ENCODE data around the gene FAM47B. TPM values are rescaled to one million over a fixed set of nuclear protein-coding genes. Genes with fewer than 3 reads are reported as not detected.

Gene FAM47B
- total RNA-seq, 6 donors from 2014 or later: not detected

GRCh38 chrX:34972206-34972605, 29.6 kb downstream of the FAM47B start:
- no peak for ATAC-seq (ENCODE audit: low FRiP score in 2 of 2)
- WGBS, 2 donors: 26 to 37% methylated on average over 3 of the region's 3 CpGs

DNA sequence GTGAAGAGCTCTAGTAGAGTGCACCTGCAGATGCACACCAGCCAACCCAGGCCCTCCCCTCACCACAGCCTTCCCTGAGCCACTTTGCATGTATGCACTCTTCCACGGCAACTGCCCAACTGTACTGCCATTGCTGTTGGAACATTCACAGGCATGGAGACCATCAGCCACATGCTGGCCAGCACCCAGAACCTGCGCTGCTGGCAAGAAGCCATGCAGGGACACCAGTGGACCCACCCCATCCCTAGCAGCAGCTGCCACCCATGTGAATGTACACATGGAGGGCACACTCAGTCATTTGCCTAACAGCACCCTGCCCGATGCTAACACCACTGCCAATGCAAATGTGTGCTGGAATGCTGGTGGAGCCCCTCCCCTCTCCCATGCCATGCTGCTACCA, 35.6 kb downstream of the FAM47B start:
- peaks cover 0 to 6% (median 0%) of the 10 kb centered on the region in 4 donors for H3K9me3 ChIP-seq

More at GRCh38 chrX:34972206-34972605, 29.6 kb downstream of the FAM47B start:
- DNase-seq: no peak
- Histone ChIP-seq H3K4me3 (no peak overlapping the region), H3K9me3 (no peaks in the 10 kb centered on the region), H3K4me1 (no peaks in the 10 kb centered on the region), H3K36me3 (no peaks in the 10 kb centered on the region), H3K27me3 (no peaks in the 10 kb centered on the region), H3K27ac (no peak overlapping the region)
- TF ChIP-seq POLR2A (IDR thresholded peaks at IDR 0.05) (no peak), CTCF (IDR thresholded peaks at IDR 0.05) (no peak), EP300 (IDR thresholded peaks at IDR 0.05) (no peak), POLR2AphosphoS5 (IDR thresholded peaks at IDR 0.05) (no peak)

GRCh38 chrX:34987646-34988045, 45.0 kb downstream of the FAM47B start:
- Histone ChIP-seq H3K4me3 (no peak overlapping the region), H3K27ac (no peak overlapping the region), H3K27me3 (no peaks in the 10 kb centered on the region), H3K36me3 (no peaks in the 10 kb centered on the region), H3K9me3 (peaks cover 0 to 3% (median 0%) of the 10 kb centered on the region in 4 donors), H3K4me1 (no peaks in the 10 kb centered on the region)
- 71 to 80% methylated on average over 1 of the region's 1 CpG for WGBS, 2 donors
- TF ChIP-seq EP300 (IDR thresholded peaks at IDR 0.05): no peak
- TF ChIP-seq POLR2AphosphoS5 (IDR thresholded peaks at IDR 0.05): no peak
- TF ChIP-seq CTCF (IDR thresholded peaks at IDR 0.05): no peak
- TF ChIP-seq POLR2A (IDR thresholded peaks at IDR 0.05): no peak
- ATAC-seq (ENCODE audit: low FRiP score in 2 of 2) (no peak), DNase-seq (no peak)

More for the DNA sequence above, 35.6 kb downstream of the FAM47B start:
- 89% methylated on average over 2 of the region's 3 CpGs; no CpG with 5 or more reads in 1 of the 2 donors for WGBS, 2 donors
- Histone ChIP-seq H3K27me3 (no peaks in the 10 kb centered on the region), H3K4me3 (no peak overlapping the region), H3K27ac (no peak overlapping the region), H3K4me1 (no peaks in the 10 kb centered on the region), H3K36me3 (no peaks in the 10 kb centered on the region)
- DNase-seq (no peak), ATAC-seq (ENCODE audit: low FRiP score in 2 of 2) (no peak)
- no peak for TF ChIP-seq POLR2A (IDR thresholded peaks at IDR 0.05)
- no peak for TF ChIP-seq EP300 (IDR thresholded peaks at IDR 0.05)
- no peak for TF ChIP-seq CTCF (IDR thresholded peaks at IDR 0.05)
- no peak for TF ChIP-seq POLR2AphosphoS5 (IDR thresholded peaks at IDR 0.05)
